Esophagus squamous epithelium (tissue), 5 donors: ENCODE data around the gene PHACTR1. TPM values are rescaled to one million over a fixed set of nuclear protein-coding genes. Genes with fewer than 3 reads are reported as not detected.

Experiments used
- DNase-seq: peaks from one replicate; lab custom pipeline; 2025; lab: John Stamatoyannopoulos, UW
- H3K27ac ChIP-seq, 4 donors: fragments of 200-600 bp; sonication (generic); one replicate each; pipeline ENCODE4 v1.5.1; 2016 to 2019; ENCODE audit warnings: mild to moderate bottlenecking in 1 of 4
- H3K27me3 ChIP-seq, 4 donors: fragments of 200-600 bp; sonication (generic); 1 replicate in 3 of 4; 2 replicates in 1 of 4; pipeline versions ENCODE4 v1.5.1 to v1.6.0; 2017 to 2021; ENCODE audit warnings: antibody characterized with exemption in 1 of 4
- H3K36me3 ChIP-seq, 3 donors: fragments of 200-600 bp; sonication (generic); one replicate each; pipeline ENCODE4 v1.5.1; 2016 to 2019
- H3K4me1 ChIP-seq, 3 donors: fragments of 200-600 bp; sonication (generic); one replicate each; pipeline ENCODE4 v1.5.1; 2017 to 2019
- H3K4me3 ChIP-seq, 4 donors: fragments of 200-600 bp; sonication (generic); 1 replicate in 3 of 4; 2 replicates in 1 of 4; pipeline ENCODE4 v1.5.1; 2016 to 2019; ENCODE audit warnings: mild to moderate bottlenecking in 2 of 4, moderate library complexity in 1 of 4
- H3K9me3 ChIP-seq, 3 donors: fragments of 200-600 bp; sonication (generic); one replicate each; pipeline ENCODE4 v1.5.1; 2016 to 2019
- CTCF ChIP-seq, 6 experiments: fragments of 450-650 bp in 4 of 6; fragments of 200-600 bp in 2 of 6; sonication (generic) in 2 of 6; IDR thresholded peaks; one replicate each; pipeline ENCODE4 v1.5.1; 2016 to 2019; ENCODE audit warnings: antibody characterized with exemption in 6 of 6, mild to moderate bottlenecking in 4 of 6, moderate library complexity in 4 of 6
- POLR2A ChIP-seq, 4 donors: fragments of 450-650 bp; IDR thresholded peaks; one replicate each; pipeline ENCODE4 v1.6.1; 2017; ENCODE audit warnings: antibody characterized with exemption in 4 of 4, mild to moderate bottlenecking in 4 of 4, moderate library complexity in 3 of 4
- WGBS, 2 donors: methylation state at CpG; one replicate each; pipeline ENCODE4 v1.1.5; 2018; 5-methylcytosine and 5-hydroxymethylcytosine counted together
- intact Hi-C: fragments of 100-400 bp; cut with DNase I; formaldehyde crosslinking; loops from one replicate; pipeline ENCODE4 v1.15.0; 2022
- total RNA-seq, 4 donors: library from RNA; depleted of rRNA; stranded (reverse); fragments of >200 nt; gene quantifications; one replicate each; pipeline ENCODE4 v1.1.0, GENCODE V29; 2016
- donor health status: DM: yes; HTN: yes; CAD: no.

PHACTR1 gene
- total RNA-seq, 4 donors from 2014 or later: 1.5 to 7.2 (median 4.5) TPM

GRCh38 chr6:12815089-12815488, 98.5 kb downstream of the PHACTR1 start:
- no peak for DNase-seq
- TF ChIP-seq POLR2A (IDR thresholded peaks at IDR 0.05) (no peak), CTCF (IDR thresholded peaks at IDR 0.05) (no peak)
- WGBS, 2 donors: 54 to 56% methylated on average over 2 of the region's 2 CpGs

GRCh38 chr6:12815884-12816600, 99.5 kb downstream of the PHACTR1 start:
- 54 to 58% methylated on average over 4 of the region's 4 CpGs for WGBS, 2 donors

More at GRCh38 chr6:12815089-12815488, 98.5 kb downstream of the PHACTR1 start:
- Histone ChIP-seq H3K27me3 (peaks cover 0 to 12% (median 0%) of the 10 kb centered on the region in 4 donors), H3K9me3 (no peaks in the 10 kb centered on the region), H3K36me3 (no peaks in the 10 kb centered on the region), H3K27ac (no peak overlapping the region), H3K4me1 (no peaks in the 10 kb centered on the region), H3K4me3 (no peak overlapping the region)
- intact Hi-C loops: no loop called here

GRCh38 chr6:12818324-12818723, 101.8 kb downstream of the PHACTR1 start:
- peaks cover 0 to 15% (median 0%) of the 10 kb centered on the region in 4 donors for H3K27me3 ChIP-seq
- H3K27ac ChIP-seq: no peak overlapping the region
- intact Hi-C loops: no loop called here
- H3K9me3 ChIP-seq: no peaks in the 10 kb centered on the region
- DNase-seq: no peak
- no peak overlapping the region for H3K4me3 ChIP-seq
- TF ChIP-seq POLR2A (IDR thresholded peaks at IDR 0.05): no peak
- TF ChIP-seq CTCF (IDR thresholded peaks at IDR 0.05): no peak
- WGBS, 2 donors: 15 to 38% methylated on average over 1 of the region's 1 CpG
- H3K36me3 ChIP-seq: no peaks in the 10 kb centered on the region
- H3K4me1 ChIP-seq: no peaks in the 10 kb centered on the region

More at GRCh38 chr6:12815884-12816600, 99.5 kb downstream of the PHACTR1 start:
- Histone ChIP-seq H3K27ac (no peak overlapping the region), H3K4me1 (no peaks in the 10 kb centered on the region), H3K4me3 (no peak overlapping the region), H3K9me3 (no peaks in the 10 kb centered on the region), H3K36me3 (no peaks in the 10 kb centered on the region), H3K27me3 (peaks cover 0 to 12% (median 0%) of the 10 kb centered on the region in 4 donors)
- no peak for DNase-seq
- intact Hi-C loops: no loop called here
- TF ChIP-seq CTCF (IDR thresholded peaks at IDR 0.05) (no peak), POLR2A (IDR thresholded peaks at IDR 0.05) (no peak)

GRCh38 chr6:12823847-12824246, 107.3 kb downstream of the PHACTR1 start:
- Histone ChIP-seq H3K27ac (no peak overlapping the region), H3K9me3 (no peaks in the 10 kb centered on the region), H3K27me3 (peaks cover 0 to 3% (median 0%) of the 10 kb centered on the region in 4 donors), H3K36me3 (no peaks in the 10 kb centered on the region), H3K4me1 (no peaks in the 10 kb centered on the region), H3K4me3 (no peak overlapping the region)
- TF ChIP-seq POLR2A (IDR thresholded peaks at IDR 0.05) (no peak), CTCF (IDR thresholded peaks at IDR 0.05) (no peak)
- no peak for DNase-seq
- intact Hi-C loops: no loop called here
- 38 to 82% methylated on average over 1 to 5 of the region's 8 CpGs for WGBS, 2 donors

- TF ChIP-seq CTCF (IDR thresholded peaks at IDR 0.05) (no peak), POLR2A (IDR thresholded peaks at IDR 0.05) (no peak)
- H3K9me3 ChIP-seq: no peaks in the 10 kb centered on the region
- no peaks in the 10 kb centered on the region for H3K4me1 ChIP-seq
- no peak overlapping the region for H3K27ac ChIP-seq
- no peaks in the 10 kb centered on the region for H3K36me3 ChIP-seq
- peaks cover 0 to 3% (median 0%) of the 10 kb centered on the region in 4 donors for H3K27me3 ChIP-seq
- H3K4me3 ChIP-seq: no peak overlapping the region
- no peak for DNase-seq
- WGBS, 2 donors: 42 to 51% methylated on average over 2 of the region's 2 CpGs
- intact Hi-C loops: no loop called here
Observed at GRCh38 chr6:12826584-12826983, 110.0 kb downstream of the PHACTR1 start.
